IMR-90 (cell line): Measurements from ENCODE around the gene ACHE. TPM values are rescaled to one million over a fixed set of nuclear protein-coding genes. Genes with fewer than 3 reads are reported as not detected.

ENCODE experiments used
- ATAC-seq: fragments of 200-7000 bp; cut with Tn5 transposase; 2 replicates; pipeline ENCODE4 v1.9.1; 2020; ENCODE audit warnings: low read depth, mild to moderate bottlenecking, moderate library complexity
- BruUV-seq: library from RNA; stranded (reverse); fragments of 400-500 nt; replicated peaks from 2 replicates; lab custom pipeline; 2021; lab: Mats Ljungman, UMichigan
- CTCF ChIA-PET: fragments of 300-600 bp; formaldehyde crosslinking; extraction: SDS; loops from one replicate; lab custom pipeline; 2021; ENCODE audit warnings: antibody characterized with exemption; lab: Yijun Ruan, JAX
- POLR2A ChIA-PET: fragments of 300-600 bp; sonication (Branson Sonifier 250); formaldehyde crosslinking; loops from one replicate; lab custom pipeline; 2022; ENCODE audit warnings: antibody characterized with exemption; ENCODE audit not compliant: unreplicated experiment; lab: Charles Lee
- DNase-seq: peaks from one replicate; pipeline ENCODE4 v3.0.0; 2013
- H2AFZ ChIP-seq: replicated peaks from 2 replicates; pipeline ENCODE3; 2013; ENCODE audit warnings: low read length, mild to moderate bottlenecking; ENCODE audit not compliant: poor library complexity
- H2AK5ac ChIP-seq: 2 replicates; pipeline ENCODE4 v1.6.1; 2013; ENCODE audit warnings: low read depth, low read length, inconsistent platforms
- H2AK9ac ChIP-seq: replicated peaks from 2 replicates; pipeline ENCODE3; 2013; ENCODE audit warnings: mild to moderate bottlenecking, low read depth, low read length, moderate library complexity; ENCODE audit not compliant: poor library complexity
- H2BK120ac ChIP-seq: 2 replicates; pipeline ENCODE4 v1.6.1; 2013; ENCODE audit warnings: low read depth, low read length, inconsistent platforms
- H2BK15ac ChIP-seq: 3 replicates; pipeline ENCODE4 v1.6.1; 2013; ENCODE audit warnings: low read depth, low read length, inconsistent platforms
- H2BK20ac ChIP-seq: 2 replicates; pipeline ENCODE4 v1.6.1; 2013; ENCODE audit warnings: low read depth, mild to moderate bottlenecking, inconsistent platforms, low read length, moderate library complexity
- H2BK5ac ChIP-seq: 2 replicates; pipeline ENCODE4 v1.6.1; 2013; ENCODE audit warnings: mild to moderate bottlenecking, low read depth, low read length, inconsistent platforms; ENCODE audit not compliant: poor library complexity, severe bottlenecking
- H3K14ac ChIP-seq: replicated peaks from 2 replicates; pipeline ENCODE4 v1.6.1; 2013; ENCODE audit warnings: low read depth, low read length, inconsistent platforms
- H3K18ac ChIP-seq: 2 replicates; pipeline ENCODE4 v1.6.1; 2013; ENCODE audit warnings: low read depth, low read length, control low read depth
- H3K23ac ChIP-seq: 2 replicates; pipeline ENCODE4 v1.6.1; 2013; ENCODE audit warnings: low read depth, low read length, inconsistent platforms
- H3K27ac ChIP-seq: 2 replicates; pipeline ENCODE4 v1.5.1; 2013; ENCODE audit warnings: mild to moderate bottlenecking, control low read depth, low read length; ENCODE audit not compliant: insufficient read depth
- H3K27me3 ChIP-seq: 2 replicates; pipeline ENCODE4 v1.6.1; 2013; ENCODE audit warnings: low read length; ENCODE audit not compliant: control insufficient read depth, insufficient read depth
- H3K36me3 ChIP-seq: 2 replicates; pipeline ENCODE4 v1.6.1; 2013; ENCODE audit warnings: low read length, mixed read lengths; ENCODE audit not compliant: control insufficient read depth, insufficient read depth
- H3K4ac ChIP-seq: 2 replicates; pipeline ENCODE4 v1.6.1; 2013; ENCODE audit warnings: low read depth, low read length, inconsistent platforms
- H3K4me1 ChIP-seq: 2 replicates; pipeline ENCODE4 v1.6.1; 2013; ENCODE audit warnings: low read length, mixed read lengths; ENCODE audit not compliant: control insufficient read depth, insufficient read depth
- H3K4me2 ChIP-seq: 2 replicates; pipeline ENCODE4 v1.6.1; 2013; ENCODE audit warnings: low read depth, mild to moderate bottlenecking, control low read depth, low read length, moderate library complexity
- H3K4me3 ChIP-seq: 2 replicates; pipeline ENCODE4 v1.5.1; 2013; ENCODE audit warnings: low read depth, mild to moderate bottlenecking, control low read depth, low read length, moderate library complexity; ENCODE audit not compliant: insufficient read depth
- H3K56ac ChIP-seq: 2 replicates; pipeline ENCODE4 v1.6.1; 2013; ENCODE audit warnings: low read length, inconsistent platforms; ENCODE audit not compliant: insufficient read depth; ENCODE audit errors: extremely low read depth
- H3K79me1 ChIP-seq, 2 experiments: 2 replicates each; pipeline ENCODE4 v1.6.1; 2013; ENCODE audit warnings: low read length in 2 of 2, inconsistent platforms in 1 of 2, low read depth in 1 of 2
- H3K9ac ChIP-seq: 2 replicates; pipeline ENCODE4 v1.6.1; 2013; ENCODE audit warnings: low read depth, low read length, control low read depth
- H3K9me1 ChIP-seq: 2 replicates; pipeline ENCODE4 v1.6.1; 2013; ENCODE audit warnings: low read length, inconsistent platforms; ENCODE audit not compliant: insufficient read depth
- H3K9me3 ChIP-seq: 2 replicates; pipeline ENCODE4 v1.6.1; 2013; ENCODE audit warnings: low read length; ENCODE audit not compliant: control insufficient read depth, insufficient read depth
- H4K20me1 ChIP-seq: 2 replicates; pipeline ENCODE4 v1.6.1; 2013; ENCODE audit warnings: low read length, inconsistent platforms; ENCODE audit not compliant: insufficient read depth
- H4K5ac ChIP-seq: 2 replicates; pipeline ENCODE4 v1.6.1; 2013; ENCODE audit warnings: mild to moderate bottlenecking, low read depth, low read length, control low read depth
- H4K8ac ChIP-seq, 2 experiments: 2 replicates each; pipeline ENCODE4 v1.6.1; 2013; ENCODE audit warnings: low read depth in 2 of 2, low read length in 2 of 2, control low read depth in 1 of 2, inconsistent platforms in 1 of 2
- H4K91ac ChIP-seq: 2 replicates; pipeline ENCODE4 v1.6.1; 2013; ENCODE audit warnings: low read depth, low read length, inconsistent platforms; ENCODE audit not compliant: insufficient read depth
- WGBS, 2 experiments: methylation state at CpG; one replicate each; pipeline versions ENCODE4 v1.1.5 to v1.1.7; 2013; ENCODE audit warnings: missing lambda C conversion rate in 2 of 2; ENCODE audit not compliant: insufficient read length in 1 of 2; ENCODE audit errors: extremely low coverage in 2 of 2; 5-methylcytosine and 5-hydroxymethylcytosine counted together
- dilution Hi-C: fragments of 300-500 bp; cut with HindIII; formaldehyde crosslinking; loops from one replicate; pipeline ENCODE4 v1.14.3; 2018; ENCODE audit warnings: low sequenced_read_pairs; ENCODE audit not compliant: unreplicated experiment
- in situ Hi-C: fragments of 300-500 bp; cut with MboI; formaldehyde crosslinking; loops from 3 replicates; pipeline ENCODE4 v1.14.3; 2019; ENCODE audit warnings: low sequenced_read_pairs, inconsistent platforms, mixed read lengths
- intact Hi-C: fragments of 100-400 bp; cut with micrococcal nuclease; formaldehyde crosslinking; loops from 2 replicates; pipeline ENCODE4 v1.10.0; 2022
- polyA plus RNA-seq, 3 experiments: library from polyadenylated mRNA; depleted of rRNA; stranded (reverse); fragments of >200 nt; gene quantifications; 2 replicates each; pipeline ENCODE4 v1.2.3, GENCODE V29; 2012; ENCODE audit warnings: low replicate concordance in 1 of 3
- total RNA-seq: library from RNA; depleted of rRNA; stranded (reverse); fragments of >200 nt; gene quantifications from 2 replicates; pipeline ENCODE4 v1.2.3, GENCODE V29; 2012
- TF ChIP-seq, protein P1 (sequence below): conservative IDR thresholded peaks from 2 replicates; pipeline ENCODE4 v1.5.1; 2012; ENCODE audit warnings: mild to moderate bottlenecking, low read depth, low read length, improper control_type of control experiment
- TF ChIP-seq, protein P2 (sequence below): fragments of 150-350 bp; IDR thresholded peaks from 2 replicates; pipeline ENCODE4 v1.6.1; 2017; ENCODE audit warnings: mild to moderate bottlenecking, antibody characterized with exemption, low read length, low read depth

Gene ACHE
- total and polyA plus RNA-seq, 2 of the 4 experiments (the other 2 are of a cell fraction): 0.41 TPM; not detected in 1

- ATAC-seq (no peak), DNase-seq (no peak)
- Histone ChIP-seq H3K23ac (no peak overlapping the region), H2BK15ac (no peak overlapping the region), H3K9me1 (peaks cover 3% of the 10 kb centered on the region; the same call in 1 of the 2 replicates), H3K9ac (no peak overlapping the region), H3K18ac (no peak overlapping the region), H3K4me1 (peaks cover 6% of the 10 kb centered on the region), H3K36me3 (no peaks in the 10 kb centered on the region), H3K4me2 (no peak overlapping the region), H2BK120ac (no peak overlapping the region), H2AFZ (no peak overlapping the region), H4K5ac (no peak overlapping the region), H4K91ac (no peak overlapping the region), H3K14ac (no peak overlapping the region), H3K4ac (no peak overlapping the region), H4K20me1 (peaks cover 4% of the 10 kb centered on the region; the same call in 1 of the 2 replicates), H4K8ac (no peak overlapping the region), H3K4me3 (no peak overlapping the region), H3K27me3 (peaks cover 32% of the 10 kb centered on the region), H3K9me3 (peaks cover 2% of the 10 kb centered on the region; the same call in 1 of the 2 replicates), H2BK5ac (no peak overlapping the region), H2AK9ac (peak overlapping the region; percentile 72), H3K79me1 (no peaks in the 10 kb centered on the region), H3K27ac (no peak overlapping the region), H2AK5ac (0 out of 2 replicates have a peak overlapping the region, but pooled peaks have one; percentile 7), H3K56ac (no peak overlapping the region), H2BK20ac (no peak overlapping the region)
- dilution Hi-C loops (no loop called here), intact Hi-C loops (loop anchor here (1.0 kb wide), 1 partner anchor 350 kb away; no protein-coding TSS in a partner anchor), in situ Hi-C loops (loop anchor here (5.0 to 10.0 kb wide), 2 partner anchors 163 to 391 kb away; no protein-coding TSS in a partner anchor)
- TF ChIP-seq, protein P1, sequence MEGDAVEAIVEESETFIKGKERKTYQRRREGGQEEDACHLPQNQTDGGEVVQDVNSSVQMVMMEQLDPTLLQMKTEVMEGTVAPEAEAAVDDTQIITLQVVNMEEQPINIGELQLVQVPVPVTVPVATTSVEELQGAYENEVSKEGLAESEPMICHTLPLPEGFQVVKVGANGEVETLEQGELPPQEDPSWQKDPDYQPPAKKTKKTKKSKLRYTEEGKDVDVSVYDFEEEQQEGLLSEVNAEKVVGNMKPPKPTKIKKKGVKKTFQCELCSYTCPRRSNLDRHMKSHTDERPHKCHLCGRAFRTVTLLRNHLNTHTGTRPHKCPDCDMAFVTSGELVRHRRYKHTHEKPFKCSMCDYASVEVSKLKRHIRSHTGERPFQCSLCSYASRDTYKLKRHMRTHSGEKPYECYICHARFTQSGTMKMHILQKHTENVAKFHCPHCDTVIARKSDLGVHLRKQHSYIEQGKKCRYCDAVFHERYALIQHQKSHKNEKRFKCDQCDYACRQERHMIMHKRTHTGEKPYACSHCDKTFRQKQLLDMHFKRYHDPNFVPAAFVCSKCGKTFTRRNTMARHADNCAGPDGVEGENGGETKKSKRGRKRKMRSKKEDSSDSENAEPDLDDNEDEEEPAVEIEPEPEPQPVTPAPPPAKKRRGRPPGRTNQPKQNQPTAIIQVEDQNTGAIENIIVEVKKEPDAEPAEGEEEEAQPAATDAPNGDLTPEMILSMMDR: no peak
- TF ChIP-seq, protein P2, sequence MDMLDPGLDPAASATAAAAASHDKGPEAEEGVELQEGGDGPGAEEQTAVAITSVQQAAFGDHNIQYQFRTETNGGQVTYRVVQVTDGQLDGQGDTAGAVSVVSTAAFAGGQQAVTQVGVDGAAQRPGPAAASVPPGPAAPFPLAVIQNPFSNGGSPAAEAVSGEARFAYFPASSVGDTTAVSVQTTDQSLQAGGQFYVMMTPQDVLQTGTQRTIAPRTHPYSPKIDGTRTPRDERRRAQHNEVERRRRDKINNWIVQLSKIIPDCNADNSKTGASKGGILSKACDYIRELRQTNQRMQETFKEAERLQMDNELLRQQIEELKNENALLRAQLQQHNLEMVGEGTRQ: no peak
- WGBS, 2 experiments: 75% methylated on average over 9 of the region's 40 CpGs; no CpG with 5 or more reads in 1 of the 2 experiments
- no TSS peak for BruUV-seq
- ChIA-PET CTCF (interaction anchor here (1.2 kb wide), 1 partner anchor 188 kb away, joined by 4 read pairs; the partner anchor contains the start of gene POP7), POLR2A (no interaction called here)
Measured at GRCh38 chr7:100893910-100894721, 1.6 kb downstream of the ACHE start.
